NCI-H1694 (cell line): ENCODE results near the gene BEND7.
A peak's percentile ranks its signal among the peaks of the same experiment; 100 is the strongest.
"Not testable (repeated sequence)": the region's sequence is repeated elsewhere in the genome, so short reads cannot be mapped to it uniquely, and the experiment has no call there.

Source experiments
- DNase-seq: peaks from one replicate; lab custom pipeline; 2025; lab: John Stamatoyannopoulos, UW

The BEND7 gene

GRCh38 chr10:13528875-13529713 is at the start of gene BEND7:
Gene BEND7 (minus strand): TSS chr10:13529014. CDS start chr10:13528533, 481 bp downstream.
- DNase-seq = no peak

GRCh38 chr10:13573960-13574359 is 45.1 kb upstream of the BEND7 start:
- DNase-seq = no peak

GRCh38 chr10:13571541-13571940 is 42.7 kb upstream of the BEND7 start:
- DNase-seq = no peak

GRCh38 chr10:13567030-13567429 is 38.2 kb upstream of the BEND7 start:
- DNase-seq = no peak

GRCh38 chr10:13564576-13564975 is 35.8 kb upstream of the BEND7 start:
- DNase-seq = no peak

GRCh38 chr10:13563481-13564445 is 34.9 kb upstream of the BEND7 start:
- no peak for DNase-seq

GRCh38 chr10:13560597-13560996 is 31.8 kb upstream of the BEND7 start:
- DNase-seq = no peak

GRCh38 chr10:13559124-13559700 is 30.4 kb upstream of the BEND7 start:
- DNase-seq = no peak

- DNase-seq = peak; percentile 29
These were observed 27.2 kb upstream of the BEND7 start for GRCh38 chr10:13555884-13556510.

GRCh38 chr10:13550802-13551201 is 22.0 kb upstream of the BEND7 start:
- DNase-seq = no peak

- DNase-seq = no peak
These were observed 13.7 kb upstream of the BEND7 start for GRCh38 chr10:13542533-13542932.

GRCh38 chr10:13537985-13538384 is 9.2 kb upstream of the BEND7 start:
- DNase-seq = not testable (repeated sequence)

GRCh38 chr10:13536674-13537366 is 8.0 kb upstream of the BEND7 start:
- DNase-seq = peak; percentile 38

- no peak for DNase-seq
These were observed 6.5 kb upstream of the BEND7 start for GRCh38 chr10:13535346-13535745.

GRCh38 chr10:13529714-13529973 is 830 bp upstream of the BEND7 start:
- DNase-seq = no peak

- DNase-seq = no peak
These were observed 515 bp downstream of the BEND7 start for GRCh38 chr10:13528123-13528874.

GRCh38 chr10:13527864-13528122 is 1.0 kb downstream of the BEND7 start:
- no peak for DNase-seq

GRCh38 chr10:13526948-13527863 is 1.6 kb downstream of the BEND7 start:
- DNase-seq = no peak

GRCh38 chr10:13525663-13526062 is 3.2 kb downstream of the BEND7 start:
- no peak for DNase-seq

GRCh38 chr10:13521026-13521425 is 7.8 kb downstream of the BEND7 start:
- DNase-seq = no peak
